Measurements from ENCODE around the gene STXBP2.

Gene STXBP2

DNA sequence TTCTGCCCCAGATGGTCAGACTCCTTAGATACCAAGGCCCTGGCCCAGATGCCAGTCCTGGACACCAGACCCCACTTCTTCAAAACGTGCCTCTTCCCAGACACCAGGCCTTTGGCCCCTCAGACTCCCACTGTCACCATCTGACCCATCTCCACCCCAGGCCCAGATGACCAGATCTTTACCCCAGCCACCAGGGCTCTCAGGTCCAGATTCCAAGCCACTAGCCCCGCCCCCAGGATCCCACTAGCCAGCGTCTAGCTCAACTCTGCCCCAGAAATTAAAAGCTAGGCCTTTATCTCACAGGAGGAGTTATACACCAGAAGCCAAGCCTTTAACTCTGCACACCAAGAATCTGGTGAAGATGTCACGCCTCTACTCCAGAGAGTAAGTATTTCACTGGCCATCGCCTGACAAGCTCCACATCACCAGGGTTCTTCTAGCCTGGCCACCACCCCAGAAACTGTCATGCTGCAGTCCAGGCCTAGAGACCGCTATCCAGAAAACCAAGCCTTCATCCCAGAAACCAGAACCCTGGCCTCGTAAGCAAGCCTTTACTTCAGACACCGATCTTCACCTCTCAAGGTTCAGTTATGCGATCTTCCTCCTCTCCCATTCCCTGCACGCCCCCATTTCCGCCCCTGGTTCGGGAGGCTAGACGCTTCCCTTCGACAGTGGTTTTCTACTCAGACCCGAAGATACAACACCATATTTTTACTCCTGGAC is 8.2 kb upstream of the STXBP2 start:
- TF ChIP-seq, protein P1, sequence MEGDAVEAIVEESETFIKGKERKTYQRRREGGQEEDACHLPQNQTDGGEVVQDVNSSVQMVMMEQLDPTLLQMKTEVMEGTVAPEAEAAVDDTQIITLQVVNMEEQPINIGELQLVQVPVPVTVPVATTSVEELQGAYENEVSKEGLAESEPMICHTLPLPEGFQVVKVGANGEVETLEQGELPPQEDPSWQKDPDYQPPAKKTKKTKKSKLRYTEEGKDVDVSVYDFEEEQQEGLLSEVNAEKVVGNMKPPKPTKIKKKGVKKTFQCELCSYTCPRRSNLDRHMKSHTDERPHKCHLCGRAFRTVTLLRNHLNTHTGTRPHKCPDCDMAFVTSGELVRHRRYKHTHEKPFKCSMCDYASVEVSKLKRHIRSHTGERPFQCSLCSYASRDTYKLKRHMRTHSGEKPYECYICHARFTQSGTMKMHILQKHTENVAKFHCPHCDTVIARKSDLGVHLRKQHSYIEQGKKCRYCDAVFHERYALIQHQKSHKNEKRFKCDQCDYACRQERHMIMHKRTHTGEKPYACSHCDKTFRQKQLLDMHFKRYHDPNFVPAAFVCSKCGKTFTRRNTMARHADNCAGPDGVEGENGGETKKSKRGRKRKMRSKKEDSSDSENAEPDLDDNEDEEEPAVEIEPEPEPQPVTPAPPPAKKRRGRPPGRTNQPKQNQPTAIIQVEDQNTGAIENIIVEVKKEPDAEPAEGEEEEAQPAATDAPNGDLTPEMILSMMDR (conservative IDR thresholded peaks at IDR 0.05; ENCODE audit: low read depth, low read length) = no peak
- DNase-seq (ENCODE audit: low read depth) = no peak
- peak overlapping the region; percentile 75 for H3K4me3 ChIP-seq (ENCODE audit: low read length)

DNA sequence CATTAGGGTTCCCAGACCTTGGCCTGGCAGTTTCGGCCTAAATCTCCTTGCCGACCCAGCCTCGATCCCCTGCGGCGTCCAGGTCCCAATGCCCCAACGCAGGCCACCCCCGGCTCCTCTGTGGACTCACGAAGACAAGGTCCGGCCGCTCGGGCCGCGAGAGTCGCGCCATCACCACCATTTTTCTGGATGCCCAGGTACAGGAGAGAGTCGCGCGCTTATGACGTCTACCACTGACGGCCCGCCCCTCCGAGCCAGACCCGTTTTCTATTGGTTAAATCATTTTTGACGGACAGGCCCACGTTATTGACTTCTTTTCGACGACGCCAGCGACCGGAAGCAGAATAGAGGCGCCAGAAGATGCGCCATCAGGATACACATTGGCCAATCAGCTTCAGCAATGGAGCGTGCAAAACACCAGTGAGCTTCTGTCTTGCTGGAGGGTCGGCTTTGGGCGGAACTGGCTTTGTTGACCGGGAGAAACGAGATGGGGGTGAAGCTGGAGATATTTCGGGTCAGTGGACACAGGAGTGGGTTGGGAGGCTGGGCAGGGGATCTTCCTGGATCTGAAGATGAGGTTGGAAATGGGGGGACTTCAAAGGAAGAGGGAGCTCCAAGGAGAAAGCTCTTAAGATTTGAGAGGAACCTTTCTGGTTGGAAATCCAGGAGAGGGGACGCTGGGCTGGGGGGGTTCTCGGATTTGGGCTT is 7.4 kb upstream of the STXBP2 start, which contains the start of the genes PET100 and XAB2:
Gene PET100 (plus strand): TSS at position 447 of the 708 bp plus-strand sequence. CDS start 41 bp downstream, at position 488.
Gene XAB2 (minus strand): TSS at position 199 of the 708 bp plus-strand sequence. CDS start 18 bp downstream, at position 181.
- peak; percentile 95 for DNase-seq (ENCODE audit: low read depth)
- peak within 1 kb of the TSS; percentile 75 for H3K4me3 ChIP-seq (ENCODE audit: low read length)
- TF ChIP-seq, protein P1 (conservative IDR thresholded peaks at IDR 0.05; ENCODE audit: low read depth, low read length) = no peak

DNA sequence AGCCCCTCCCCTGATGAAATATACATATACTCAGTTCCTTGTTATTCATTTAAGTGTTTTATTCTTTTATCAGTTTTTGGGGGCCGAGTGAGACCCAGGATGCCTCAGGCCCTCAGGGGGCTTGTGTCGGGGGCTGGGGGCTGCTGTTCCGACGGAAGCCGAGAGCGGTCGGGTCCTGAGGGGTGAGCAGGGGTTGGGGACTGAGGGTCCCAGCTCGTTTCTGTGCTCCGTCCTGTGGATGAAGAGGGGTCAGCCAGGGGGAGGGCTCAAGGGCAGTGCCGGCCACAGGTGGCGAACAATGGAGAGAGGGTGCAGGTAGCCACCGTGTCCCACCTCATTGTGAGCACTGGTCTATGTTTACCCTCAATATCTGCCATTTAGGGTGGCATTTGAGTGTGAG is 5.3 kb upstream of the STXBP2 start:
- no peak for DNase-seq (ENCODE audit: low read depth)
- no peak overlapping the region for H3K4me3 ChIP-seq (ENCODE audit: low read length)
- TF ChIP-seq, protein P1 (conservative IDR thresholded peaks at IDR 0.05; ENCODE audit: low read depth, low read length) = no peak

DNA sequence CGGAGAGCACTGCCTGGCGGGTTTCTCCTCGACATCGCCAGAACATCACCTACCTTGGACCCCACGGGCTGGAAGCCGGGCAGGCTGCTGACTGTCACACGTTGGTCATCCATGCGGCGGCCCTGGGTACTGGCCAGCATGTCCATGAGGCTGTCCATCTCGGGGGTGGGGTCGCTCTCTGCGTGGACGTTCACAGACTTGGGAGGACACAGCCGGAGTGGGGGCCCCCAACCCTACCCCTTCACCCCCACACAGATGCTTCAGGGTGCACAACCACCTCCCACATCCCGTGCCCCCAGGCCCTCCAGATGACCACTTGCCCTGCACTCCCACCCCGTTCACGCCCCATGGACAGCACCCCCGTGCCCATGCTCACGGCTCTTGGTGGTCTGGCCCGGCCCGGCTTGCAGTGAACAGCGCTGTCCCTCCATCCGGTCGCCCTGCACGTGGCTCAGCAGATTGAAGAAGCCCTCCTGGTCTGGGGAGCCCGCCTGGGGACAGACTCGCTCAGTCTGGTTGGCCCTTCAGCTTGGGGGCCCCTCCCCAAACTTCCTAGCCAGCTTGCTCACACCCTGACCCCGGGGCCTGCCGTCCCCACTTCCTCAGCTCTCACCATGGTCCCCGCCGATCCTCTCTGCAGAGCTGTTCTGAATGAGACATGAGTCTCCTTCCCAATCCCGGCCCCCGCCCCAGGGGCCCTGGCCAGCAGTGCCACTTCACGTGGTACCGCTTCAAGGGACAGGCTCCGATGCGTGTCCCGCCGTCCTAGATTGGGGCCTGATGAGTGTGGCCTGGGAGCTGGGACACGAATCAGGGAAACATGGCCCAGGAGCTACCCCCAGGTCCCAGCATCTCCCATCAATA is 4.3 kb upstream of the STXBP2 start:
- DNase-seq (ENCODE audit: low read depth) = no peak
- H3K4me3 ChIP-seq (ENCODE audit: low read length) = no peak overlapping the region

DNA sequence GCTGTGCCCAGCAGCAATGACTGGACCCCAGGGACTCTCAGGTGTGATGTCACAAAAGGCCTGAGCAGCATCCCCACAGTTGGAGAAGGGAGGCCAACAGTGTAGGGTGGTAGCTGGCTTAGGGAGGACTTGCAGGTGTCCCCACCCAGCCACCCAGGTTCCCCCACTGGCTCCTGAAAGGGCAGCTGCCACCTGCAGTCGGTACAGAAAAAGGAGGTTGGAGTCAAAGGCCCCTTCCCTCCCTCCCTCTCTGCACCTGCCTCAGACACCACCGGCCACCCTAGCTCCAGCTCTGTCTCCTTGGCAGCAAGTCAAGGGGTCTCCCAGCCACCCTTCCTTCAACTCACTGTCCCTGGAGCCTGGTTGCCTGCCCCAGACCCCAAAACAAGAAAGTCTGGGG is 3.2 kb upstream of the STXBP2 start, which contains the start of gene PCP2:
Gene PCP2 (minus strand): TSS at position 22 of the 400 bp plus-strand sequence. CDS start 262 bp downstream, outside the sequence.
- TF ChIP-seq, protein P1 (conservative IDR thresholded peaks at IDR 0.05; ENCODE audit: low read depth, low read length) = no peak
- DNase-seq (ENCODE audit: low read depth) = no peak
- H3K4me3 ChIP-seq (ENCODE audit: low read length) = no peak within 1 kb of the TSS

More for the DNA sequence above, 4.3 kb upstream of the STXBP2 start:
- TF ChIP-seq, protein P1 (conservative IDR thresholded peaks at IDR 0.05; ENCODE audit: low read depth, low read length) = no peak

DNA sequence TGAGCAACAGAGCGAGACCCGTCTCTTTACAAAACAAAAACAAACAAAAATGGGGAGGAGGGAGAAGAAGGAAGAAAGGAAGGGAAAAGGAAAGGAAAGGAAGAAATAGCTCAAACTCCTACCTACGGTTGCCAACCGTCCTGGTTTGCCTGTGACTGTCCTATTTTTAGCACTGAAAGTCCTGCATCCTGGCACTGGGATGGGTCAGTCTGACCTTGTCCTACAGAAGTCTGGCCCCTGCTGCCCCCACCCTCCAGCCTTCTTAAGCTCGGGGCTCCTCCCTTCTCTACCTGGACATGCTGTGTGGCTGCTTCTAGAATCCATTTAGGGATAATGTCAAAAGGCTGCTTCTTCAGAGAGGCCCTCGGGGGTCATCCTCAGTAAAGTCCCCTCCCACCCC is 1.2 kb upstream of the STXBP2 start:
- DNase-seq (ENCODE audit: low read depth) = no peak
- H3K4me3 ChIP-seq (ENCODE audit: low read length) = no peak overlapping the region
- TF ChIP-seq, protein P1 (conservative IDR thresholded peaks at IDR 0.05; ENCODE audit: low read depth, low read length) = no peak

Measured in retinal pigment epithelial cell (primary cell).